H1 (cell line): ENCODE data around the gene SEPTIN7. TPM values are rescaled to one million over a fixed set of nuclear protein-coding genes. Genes with fewer than 3 reads are reported as not detected.

ENCODE experiments used
- CTCF ChIA-PET: fragments of 300-600 bp; sonication (Branson Sonifier 250); formaldehyde crosslinking; loops from one replicate; lab custom pipeline; 2021; ENCODE audit not compliant: partially characterized antibody; lab: Charles Lee
- POLR2A ChIA-PET: fragments of 300-600 bp; sonication (Branson Sonifier 250); formaldehyde crosslinking; loops from one replicate; lab custom pipeline; 2021; ENCODE audit warnings: inconsistent platforms; ENCODE audit not compliant: partially characterized antibody; lab: Charles Lee
- DNase-seq, 2 experiments: peaks; one replicate each; pipeline versions ENCODE4 v3.0.0 to v3.0.0-alpha.2; 2010 to 2022; ENCODE audit warnings: low spot score in 2 of 2, low read depth in 1 of 2, mixed read lengths in 1 of 2
- FAIRE-seq: peaks from 2 replicates; lab custom pipeline; 2011; peaks lifted over from hg19 to GRCh38; lab: Jason Lieb, UNC
- H2AFZ ChIP-seq: 2 replicates; pipeline ENCODE4 v1.8.1; 2012; ENCODE audit warnings: low read length, inconsistent platforms
- H2AK5ac ChIP-seq: 2 replicates; pipeline ENCODE4 v1.6.1; 2013; ENCODE audit warnings: low read depth, low read length
- H2BK120ac ChIP-seq: replicated peaks from 2 replicates; pipeline ENCODE3; 2013; ENCODE audit warnings: low read depth, low read length, inconsistent platforms
- H2BK12ac ChIP-seq: 2 replicates; pipeline ENCODE4 v1.6.1; 2013; ENCODE audit warnings: low read depth, low read length
- H2BK15ac ChIP-seq: 2 replicates; pipeline ENCODE4 v1.6.1; 2013; ENCODE audit warnings: low read length
- H2BK20ac ChIP-seq: 2 replicates; pipeline ENCODE4 v1.6.1; 2013; ENCODE audit warnings: low read length
- H2BK5ac ChIP-seq: 2 replicates; pipeline ENCODE4 v1.6.1; 2013; ENCODE audit warnings: low read depth, low read length
- H3K14ac ChIP-seq: 2 replicates; pipeline ENCODE4 v1.6.1; 2013; ENCODE audit warnings: inconsistent platforms; ENCODE audit not compliant: insufficient read length
- H3K18ac ChIP-seq: 2 replicates; pipeline ENCODE4 v1.6.1; 2013; ENCODE audit warnings: low read length; ENCODE audit errors: extremely low read depth
- H3K23ac ChIP-seq: 2 replicates; pipeline ENCODE4 v1.6.1; 2013; ENCODE audit warnings: inconsistent platforms; ENCODE audit not compliant: insufficient read length
- H3K23me2 ChIP-seq: 2 replicates; pipeline ENCODE4 v1.6.1; 2013; ENCODE audit warnings: low read depth, low read length
- H3K27ac ChIP-seq: 2 replicates; pipeline ENCODE4 v1.6.1; 2011; ENCODE audit warnings: low read depth, low read length, inconsistent platforms
- H3K27me3 ChIP-seq, 4 experiments: replicated peaks in 1 of 4; 1 replicate in 1 of 4; 2 replicates in 3 of 4; pipeline versions ENCODE4 v1.6.1 to v1.8.1; 2011 to 2013; ENCODE audit warnings: low read length in 3 of 4, mild to moderate bottlenecking in 3 of 4, inconsistent platforms in 2 of 4, mixed read lengths in 2 of 4, moderate library complexity in 1 of 4; ENCODE audit not compliant: control insufficient read depth in 3 of 4, insufficient read depth in 3 of 4; ENCODE audit errors: extremely low read depth in 1 of 4
- H3K36me3 ChIP-seq, 4 experiments: 2 replicates each; pipeline versions ENCODE4 v1.6.1 to v1.8.1; 2011 to 2013; ENCODE audit warnings: mild to moderate bottlenecking in 4 of 4, low read length in 3 of 4, moderate library complexity in 2 of 4, control low read depth in 1 of 4, inconsistent platforms in 1 of 4; ENCODE audit not compliant: insufficient read depth in 4 of 4, control insufficient read depth in 2 of 4
- H3K4ac ChIP-seq: replicated peaks from 2 replicates; pipeline ENCODE3; 2013; ENCODE audit warnings: low read length, low read depth, mixed read lengths, inconsistent platforms; ENCODE audit not compliant: insufficient read length
- H3K4me1 ChIP-seq, 4 experiments: replicated peaks in 1 of 4; 1 replicate in 1 of 4; 2 replicates in 3 of 4; pipeline versions ENCODE4 v1.6.1 to v1.8.1; 2011 to 2013; ENCODE audit warnings: low read length in 3 of 4, inconsistent platforms in 2 of 4, mixed read lengths in 1 of 4; ENCODE audit not compliant: insufficient read depth in 4 of 4, control insufficient read depth in 3 of 4
- H3K4me2 ChIP-seq, 2 experiments: 2 replicates each; pipeline versions ENCODE4 v1.6.1 to v1.8.1; 2011 to 2013; ENCODE audit warnings: low read depth in 2 of 2, low read length in 2 of 2, control low read depth in 1 of 2, inconsistent platforms in 1 of 2, mild to moderate bottlenecking in 1 of 2; ENCODE audit not compliant: insufficient read depth in 1 of 2
- H3K4me3 ChIP-seq, 4 experiments: fragments of 200-600, 300-600 bp in 1 of 4; sonication (generic), shearing (Covaris generic), sonication (Bioruptor Twin) in 1 of 4; 2 replicates each; pipeline versions ENCODE4 v1.5.1 to v1.8.1; 2011 to 2016; ENCODE audit warnings: low read length in 4 of 4, low read depth in 3 of 4, control low read depth in 2 of 4, inconsistent platforms in 2 of 4, mild to moderate bottlenecking in 2 of 4, mixed read lengths in 1 of 4, moderate library complexity in 1 of 4; ENCODE audit not compliant: insufficient read depth in 2 of 4; ENCODE audit errors: extremely low read depth in 1 of 4
- H3K56ac ChIP-seq: replicated peaks from 2 replicates; pipeline ENCODE3; 2013; ENCODE audit warnings: low read depth, mild to moderate bottlenecking, mixed read lengths, low read length, inconsistent platforms; ENCODE audit not compliant: insufficient read length
- H3K79me1 ChIP-seq: 2 replicates; pipeline ENCODE4 v1.6.1; 2013; ENCODE audit warnings: low read depth, low read length, control low read depth
- H3K79me2 ChIP-seq, 2 experiments: 2 replicates each; pipeline versions ENCODE4 v1.6.1 to v1.8.1; 2012 to 2013; ENCODE audit warnings: low read length in 2 of 2, mild to moderate bottlenecking in 2 of 2, inconsistent platforms in 1 of 2; ENCODE audit not compliant: insufficient read depth in 2 of 2, control insufficient read depth in 1 of 2
- H3K9ac ChIP-seq, 4 experiments: replicated peaks in 1 of 4; 1 replicate in 1 of 4; 2 replicates in 3 of 4; pipeline versions ENCODE4 v1.6.1 to v1.8.1; 2011 to 2013; ENCODE audit warnings: low read depth in 3 of 4, low read length in 3 of 4, control low read depth in 2 of 4, mild to moderate bottlenecking in 2 of 4, moderate library complexity in 2 of 4, inconsistent platforms in 1 of 4; ENCODE audit errors: extremely low read depth in 1 of 4
- H3K9me3 ChIP-seq, 2 experiments: 2 replicates each; pipeline versions ENCODE4 v1.6.1 to v1.8.1; 2012 to 2013; ENCODE audit warnings: mild to moderate bottlenecking in 2 of 2, moderate library complexity in 2 of 2, control low read depth in 1 of 2, inconsistent platforms in 1 of 2, low read depth in 1 of 2, low read length in 1 of 2, mixed read lengths in 1 of 2; ENCODE audit not compliant: insufficient read depth in 2 of 2
- H4K20me1 ChIP-seq, 2 experiments: replicated peaks in 1 of 2; 2 replicates each; pipeline versions ENCODE3 to v1.8.1; 2011 to 2013; ENCODE audit warnings: inconsistent platforms in 2 of 2, low read length in 2 of 2, mild to moderate bottlenecking in 1 of 2; ENCODE audit not compliant: insufficient read depth in 2 of 2, control insufficient read depth in 1 of 2
- H4K5ac ChIP-seq: 2 replicates; pipeline ENCODE4 v1.6.1; 2013; ENCODE audit warnings: low read length, low read depth, mixed read lengths, inconsistent platforms; ENCODE audit not compliant: insufficient read length
- H4K8ac ChIP-seq: 2 replicates; pipeline ENCODE4 v1.8.0; 2013; ENCODE audit warnings: mild to moderate bottlenecking, moderate library complexity, low read length, inconsistent platforms; ENCODE audit not compliant: insufficient read depth; ENCODE audit errors: extremely low read depth
- H4K91ac ChIP-seq: replicated peaks from 2 replicates; pipeline ENCODE3; 2013; ENCODE audit warnings: low read length, mixed read lengths, inconsistent platforms; ENCODE audit not compliant: insufficient read length
- JUN ChIP-seq: IDR thresholded peaks from 2 replicates; pipeline ENCODE4 v1.6.1; 2011; ENCODE audit warnings: low read depth, mild to moderate bottlenecking, improper control_type of control experiment, low read length
- KDM1A ChIP-seq: fragments of 200-600, 300-600 bp; sonication (generic); IDR thresholded peaks from 2 replicates; pipeline ENCODE4 v1.7.1; 2016; ENCODE audit warnings: mild to moderate bottlenecking, low read length, borderline replicate concordance
- NRF1 ChIP-seq: IDR thresholded peaks from 2 replicates; pipeline ENCODE4 v1.6.1; 2011; ENCODE audit warnings: mild to moderate bottlenecking, low read depth, low read length, improper control_type of control experiment
- SIRT6 ChIP-seq: IDR thresholded peaks from one replicate; pipeline ENCODE4 v1.7.1; 2012; ENCODE audit warnings: low read length, inconsistent platforms
- SP1 ChIP-seq: IDR thresholded peaks from 2 replicates; pipeline ENCODE4 v1.6.1; 2011; ENCODE audit warnings: low read depth, low read length
- TCF12 ChIP-seq: IDR thresholded peaks from 2 replicates; pipeline ENCODE4 v1.6.1; 2011; ENCODE audit warnings: low read depth, mild to moderate bottlenecking, low read length
- WGBS, 2 experiments: shearing (Covaris generic) in 1 of 2; methylation state at CpG; one replicate each; pipeline versions ENCODE4 v1.1.6 to v1.1.7; 2013 to 2015; ENCODE audit warnings: low lambda C conversion rate in 2 of 2, mixed read lengths in 2 of 2, inconsistent platforms in 1 of 2, low coverage in 1 of 2, missing lambda C conversion rate in 1 of 2; ENCODE audit not compliant: insufficient replicate concordance in 2 of 2, insufficient coverage in 1 of 2, insufficient read length in 1 of 2; ENCODE audit errors: extremely low coverage in 1 of 2, missing lambda C conversion rate in 1 of 2; 5-methylcytosine and 5-hydroxymethylcytosine counted together
- polyA plus RNA-seq, 7 experiments: library from polyadenylated mRNA; depleted of rRNA in 3 of 7; stranded (reverse) in 5 of 7; unstranded in 2 of 7; fragments of >200 nt in 5 of 7; fragments of 200-250 nt in 2 of 7; gene quantifications; 1 replicate in 5 of 7; 2 replicates in 1 of 7; 4 replicates in 1 of 7; pipeline versions ENCODE4 v1.2.1 to v1.2.3, GENCODE V29; 2011 to 2013; ENCODE audit warnings: missing spikeins in 2 of 7, mixed read lengths in 2 of 7
- total RNA-seq: library from RNA; stranded (reverse); fragmentation: NEBNext Ultra II Directional; extraction: Animal tissue kit (Norgen Biotek cat#: 25700); gene quantifications from 2 replicates; pipeline ENCODE4 v1.2.1, GENCODE V29; 2021

SEPTIN7 gene
- total and polyA plus RNA-seq, 2 of the 8 experiments (the other 6 are each of a cell fraction or from before 2014, with no cell fraction given): 85.3 to 183 TPM

- Histone ChIP-seq H3K9ac (no peak overlapping the region), H2BK12ac (no peak overlapping the region), H3K56ac (no peak overlapping the region), H3K79me1 (peaks cover under 1% of the 10 kb centered on the region), H3K27ac (no peak overlapping the region), H3K79me2 (peaks cover 1 to 96% of the 10 kb centered on the region in 2 experiments; a peak in 3 of 4 replicates), H3K23ac (no peak overlapping the region), H2AFZ (no peak overlapping the region), H2BK15ac (no peak overlapping the region), H3K4me2 (no peak overlapping the region), H3K4me3 (no peak overlapping the region), H2BK120ac (no peak overlapping the region), H3K14ac (no peak overlapping the region), H3K27me3 (no peaks in the 10 kb centered on the region), H2BK20ac (no peak overlapping the region), H3K18ac (no peak overlapping the region), H2BK5ac (no peak overlapping the region), H3K36me3 (no peaks in the 10 kb centered on the region), H3K23me2 (no peaks in the 10 kb centered on the region), H3K9me3 (no peaks in the 10 kb centered on the region), H3K4me1 (peaks cover 0 to 1% (median 0%) of the 10 kb centered on the region in 4 experiments; a peak in 1 of 7 replicates), H4K8ac (no peak overlapping the region), H4K91ac (no peak overlapping the region), H4K20me1 (peaks cover 4% of the 10 kb centered on the region in 2 experiments), H2AK5ac (no peak overlapping the region), H3K4ac (no peak overlapping the region), H4K5ac (no peak overlapping the region)
- 93% methylated on average over 1 of the region's 1 CpG; no CpG with 5 or more reads in 1 of the 2 experiments for WGBS, 2 experiments
- FAIRE-seq (no peak), DNase-seq (no peak)
- POLR2A ChIA-PET: no interaction called here
- TF ChIP-seq TCF12: no peak
- no peak for TF ChIP-seq SIRT6
- no peak for TF ChIP-seq JUN
- no peak for TF ChIP-seq NRF1
- TF ChIP-seq KDM1A: no peak
- TF ChIP-seq SP1: no peak
- CTCF ChIA-PET: interaction anchor here (1.5 kb wide), 1 partner anchor 9 kb away, joined by 4 read pairs; no protein-coding TSS in a partner anchor
Observed at GRCh38 chr7:35825974-35826373, 25.1 kb downstream of the SEPTIN7 start.
